T-helper 2 cell treated with Interferon-gamma antibody and Interleukin-4, amounts not matched to agents 100 ng/mL and 5 ng/mL, for 36 hours (primary cell): ENCODE measurements around the gene FHDC1. TPM values are rescaled to one million over a fixed set of nuclear protein-coding genes. Genes with fewer than 3 reads are reported as not detected.

Experiments
- intact Hi-C: fragments of 100-400 bp; cut with micrococcal nuclease; formaldehyde crosslinking; loops from one replicate; pipeline ENCODE4 v1.15.1; 2023
- total RNA-seq: library from RNA; stranded (reverse); gene quantifications from 2 replicates; pipeline ENCODE4 v1.2.3, GENCODE V29; 2022

The FHDC1 gene
- total RNA-seq, 1 donor from 2014 or later: 0.07 TPM

DNA sequence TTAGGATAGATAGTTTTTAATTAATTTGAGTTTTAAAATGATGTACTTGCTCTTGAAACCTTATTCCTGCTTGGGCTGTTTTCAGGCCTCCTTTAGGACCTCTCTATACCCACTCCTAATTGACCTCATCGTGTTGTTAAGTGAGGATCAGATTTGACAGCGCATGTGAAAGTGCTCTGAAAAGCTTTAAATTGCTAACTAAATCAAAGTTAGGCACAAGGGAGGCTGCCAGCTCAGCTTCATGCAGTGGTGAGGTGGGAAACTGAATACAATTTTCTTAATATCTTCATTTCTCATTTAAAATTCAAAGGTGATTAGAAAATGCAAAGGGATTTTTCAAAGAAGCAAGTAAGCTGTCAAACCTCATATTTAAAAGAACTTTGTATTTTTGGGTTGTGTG, 20.0 kb downstream of the FHDC1 start:
- intact Hi-C loops: no loop called here

DNA sequence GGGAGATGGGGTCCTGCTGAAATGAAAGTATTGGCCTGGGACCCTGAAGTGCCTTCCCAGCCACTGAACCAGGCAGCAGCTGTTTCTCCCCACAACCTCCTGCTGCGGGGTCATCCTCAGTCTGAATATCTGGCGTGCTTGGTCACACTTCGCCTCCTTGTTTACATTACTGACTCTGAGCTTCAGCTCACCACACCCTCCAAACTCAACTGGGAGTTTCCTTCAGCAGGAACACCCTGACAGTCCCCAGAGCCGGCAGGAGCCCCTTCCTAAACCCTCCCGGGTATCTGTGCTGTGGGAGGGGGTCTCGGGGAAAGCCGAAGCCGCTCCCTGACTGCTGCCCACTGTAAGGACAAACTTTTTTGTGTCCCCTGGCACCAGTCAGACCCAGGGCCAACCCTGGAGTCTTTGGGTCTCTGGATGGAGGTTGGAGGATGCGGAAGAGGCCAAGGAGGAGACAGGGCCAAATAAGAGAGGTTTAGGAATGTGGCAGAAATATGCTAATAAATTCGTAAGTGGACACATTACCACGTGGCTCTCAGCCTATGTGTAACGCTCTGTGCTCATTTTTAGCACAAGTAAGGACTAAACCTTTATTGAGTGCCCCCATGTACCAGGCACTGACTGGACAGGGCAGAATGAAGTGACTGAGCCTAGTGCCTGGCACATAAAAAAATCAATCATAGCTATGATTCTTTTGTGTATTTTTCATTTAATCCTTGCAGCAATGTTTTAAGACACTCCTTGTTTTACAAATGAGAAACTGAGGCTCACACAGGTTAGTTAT, 20.7 kb downstream of the FHDC1 start:
- intact Hi-C loops: no loop called here

DNA sequence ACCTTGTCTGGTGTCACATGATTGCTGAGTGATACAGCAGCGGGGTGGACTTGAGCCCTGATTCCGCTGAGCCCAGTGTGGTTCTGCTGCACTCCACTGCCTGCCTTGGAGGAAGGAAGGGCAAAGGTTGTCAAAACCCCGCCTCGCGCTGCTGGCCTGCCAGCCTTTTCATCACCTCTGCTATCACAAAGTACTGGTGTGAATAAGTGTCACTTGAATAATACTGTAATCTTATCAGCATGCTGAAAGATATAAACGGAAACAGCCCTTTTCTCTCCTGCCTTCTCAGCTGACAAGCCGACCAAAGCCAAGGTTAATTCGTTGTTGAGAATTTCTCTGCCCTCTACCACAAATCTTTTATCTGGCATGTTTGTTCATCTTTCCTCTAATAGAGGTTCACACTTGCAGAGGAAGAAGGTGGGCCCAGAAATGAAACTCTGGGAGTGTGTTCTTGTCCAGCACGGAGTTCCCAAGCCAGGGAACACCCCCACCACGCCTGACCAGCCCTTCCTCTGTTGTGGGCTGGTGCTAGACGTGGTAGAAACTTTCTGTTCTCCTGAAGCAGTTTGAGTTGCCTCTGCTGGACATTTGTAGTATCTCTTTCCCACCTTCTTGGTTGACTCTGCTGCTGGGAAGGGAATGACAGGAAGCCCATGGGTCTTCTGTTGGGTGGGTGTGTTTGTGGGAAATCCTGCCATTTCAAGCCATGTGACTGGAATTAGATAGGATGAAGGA, 21.5 kb downstream of the FHDC1 start:
- intact Hi-C loops: no loop called here

DNA sequence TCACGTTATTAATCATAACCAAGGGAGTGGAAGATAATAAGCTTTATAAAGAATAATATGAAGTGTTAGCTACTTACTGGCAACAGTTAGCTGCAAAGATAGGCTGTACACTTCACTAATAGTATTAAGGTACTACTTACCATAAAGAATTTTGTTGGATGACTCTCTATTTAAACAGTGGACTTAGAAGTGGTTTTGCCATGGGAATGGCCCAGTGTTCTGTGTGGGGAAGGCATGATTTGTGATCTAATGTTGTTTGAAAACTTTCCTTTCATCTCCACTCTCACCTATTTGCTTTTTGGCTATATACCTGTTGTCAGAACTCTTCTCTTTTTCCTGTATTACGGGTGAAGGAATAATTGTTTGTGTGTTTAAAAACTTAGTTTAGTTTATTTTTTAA, 23.0 kb downstream of the FHDC1 start:
- intact Hi-C loops: no loop called here

GRCh38 chr4:152960082-152960481, 24.0 kb downstream of the FHDC1 start:
- intact Hi-C loops: no loop called here

- intact Hi-C loops: no loop called here
These were observed 25.1 kb downstream of the FHDC1 start for GRCh38 chr4:152961014-152961772.

- intact Hi-C loops: no loop called here
These were observed 25.6 kb downstream of the FHDC1 start for GRCh38 chr4:152961773-152962115.

DNA sequence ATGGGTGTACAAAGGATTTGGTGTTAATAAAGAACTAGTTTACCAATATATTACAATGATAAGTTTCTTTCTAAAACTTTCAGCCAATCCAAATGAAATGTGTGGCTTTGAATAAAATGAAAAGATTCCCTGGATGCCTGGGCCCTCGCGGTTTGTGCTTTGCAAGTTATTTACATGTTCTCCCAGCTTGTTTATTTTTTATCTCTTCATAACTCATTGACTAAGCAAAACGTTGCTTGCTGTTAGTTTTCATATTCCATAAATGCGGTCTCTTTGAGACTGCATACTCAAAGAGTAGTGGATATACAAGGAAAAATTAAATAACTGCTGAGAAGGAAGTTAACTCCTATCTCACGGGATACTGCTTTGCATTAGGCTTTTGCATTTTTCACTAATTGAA, 26.0 kb downstream of the FHDC1 start:
- intact Hi-C loops: no loop called here

DNA sequence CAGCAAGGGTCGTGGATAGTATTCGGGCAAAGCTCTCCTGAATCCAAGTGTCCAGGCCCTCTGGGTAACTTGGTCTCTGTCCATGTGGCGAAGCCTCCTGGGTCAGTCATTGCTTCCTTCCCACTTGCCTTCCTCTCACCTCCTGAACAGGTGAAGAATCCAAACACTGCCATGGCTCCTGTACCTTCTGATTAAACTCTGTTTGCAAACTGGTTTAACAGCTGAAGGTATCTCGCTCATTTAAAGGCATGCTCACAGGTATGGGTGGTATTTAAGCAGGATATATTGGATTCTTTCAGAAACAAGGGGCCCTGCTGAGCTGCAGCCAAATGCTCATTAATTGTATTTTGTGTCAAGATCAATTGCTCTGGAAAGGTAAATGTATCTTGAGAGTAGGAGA, 28.2 kb downstream of the FHDC1 start:
- intact Hi-C loops: no loop called here

DNA sequence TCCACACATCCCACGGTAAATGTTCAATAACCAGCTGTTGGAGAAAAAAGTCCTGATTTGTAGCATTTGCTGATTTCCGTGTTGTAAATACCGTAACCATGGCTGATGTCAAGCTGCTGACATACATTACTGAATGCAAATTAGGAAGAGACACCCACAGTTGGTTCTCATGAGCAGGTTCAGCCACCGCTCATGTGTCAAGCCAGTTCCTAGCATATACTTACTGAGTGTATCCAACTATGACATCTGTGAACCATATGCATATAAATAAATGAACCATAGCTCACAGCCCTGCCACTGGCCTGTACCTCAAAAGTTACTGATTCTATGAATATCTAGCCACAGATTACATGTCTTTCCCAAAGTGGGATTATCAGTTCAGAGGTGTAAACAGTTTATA, 29.5 kb downstream of the FHDC1 start:
- intact Hi-C loops: no loop called here

DNA sequence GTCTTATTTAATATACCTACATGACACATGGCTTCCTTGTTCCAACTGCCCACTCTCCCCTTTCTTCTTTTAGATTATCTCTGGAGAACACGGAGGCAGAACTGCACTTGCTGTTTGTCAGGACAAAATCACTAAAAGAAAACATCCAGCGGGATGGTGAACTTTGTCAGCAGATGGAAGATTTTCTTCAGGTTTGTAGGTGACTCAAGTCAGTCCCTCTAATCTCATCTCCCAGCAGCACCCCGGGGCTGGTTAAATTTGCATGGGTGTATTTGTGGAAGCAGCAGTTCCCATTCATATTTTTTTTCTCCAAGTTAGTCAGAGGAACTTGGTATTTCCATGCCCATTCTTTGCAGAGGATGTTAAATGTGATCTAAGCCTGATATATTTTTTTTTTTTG, 31.8 kb downstream of the FHDC1 start:
- intact Hi-C loops: no loop called here

- intact Hi-C loops: no loop called here
These were observed 32.8 kb downstream of the FHDC1 start for GRCh38 chr4:152968806-152969394.

GRCh38 chr4:152970102-152970820, 34.1 kb downstream of the FHDC1 start:
- intact Hi-C loops: no loop called here

GRCh38 chr4:152971053-152971452, 34.9 kb downstream of the FHDC1 start:
- intact Hi-C loops: no loop called here

- intact Hi-C loops: no loop called here
These were observed 36.9 kb downstream of the FHDC1 start for GRCh38 chr4:152972821-152973628.

DNA sequence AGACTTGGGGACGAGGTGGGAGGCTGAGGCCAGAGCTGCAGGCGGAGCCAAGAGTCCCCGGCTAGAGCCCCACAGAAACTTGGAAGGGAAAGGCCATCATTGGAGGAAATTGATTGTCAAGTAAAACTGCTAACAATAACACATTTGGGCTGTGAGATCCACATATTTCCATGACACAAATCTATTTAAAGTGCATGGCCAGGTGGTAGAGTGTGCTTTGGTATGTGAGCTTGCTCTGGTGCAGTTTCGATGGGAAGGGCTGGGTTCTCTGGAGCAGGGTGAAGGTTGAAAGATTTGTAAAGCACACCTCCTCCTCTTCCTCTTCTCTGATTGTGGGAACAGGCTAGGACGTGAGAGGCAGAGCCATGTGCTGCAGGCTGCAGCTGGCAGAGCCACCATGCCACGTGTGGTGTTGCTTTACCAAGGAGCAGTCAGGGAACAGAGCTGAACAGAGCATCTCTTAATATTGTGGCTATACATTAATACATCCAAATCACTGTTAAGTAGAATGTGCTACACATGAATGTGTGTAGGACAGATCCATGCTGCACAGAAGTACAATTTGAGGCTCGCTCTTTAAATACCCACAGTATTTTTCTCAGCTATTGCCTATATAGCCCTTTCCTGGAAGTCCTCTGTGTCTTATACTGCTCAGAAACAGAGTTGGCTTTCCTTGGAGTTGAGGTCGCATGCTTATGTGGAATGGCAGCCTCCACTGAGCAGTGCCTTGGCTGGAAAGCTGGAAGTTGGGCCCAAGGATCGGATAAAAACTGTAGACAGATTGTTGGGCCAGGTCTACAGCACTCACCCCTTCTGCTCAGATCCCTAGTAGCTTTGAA, 37.7 kb downstream of the FHDC1 start:
- intact Hi-C loops: no loop called here

DNA sequence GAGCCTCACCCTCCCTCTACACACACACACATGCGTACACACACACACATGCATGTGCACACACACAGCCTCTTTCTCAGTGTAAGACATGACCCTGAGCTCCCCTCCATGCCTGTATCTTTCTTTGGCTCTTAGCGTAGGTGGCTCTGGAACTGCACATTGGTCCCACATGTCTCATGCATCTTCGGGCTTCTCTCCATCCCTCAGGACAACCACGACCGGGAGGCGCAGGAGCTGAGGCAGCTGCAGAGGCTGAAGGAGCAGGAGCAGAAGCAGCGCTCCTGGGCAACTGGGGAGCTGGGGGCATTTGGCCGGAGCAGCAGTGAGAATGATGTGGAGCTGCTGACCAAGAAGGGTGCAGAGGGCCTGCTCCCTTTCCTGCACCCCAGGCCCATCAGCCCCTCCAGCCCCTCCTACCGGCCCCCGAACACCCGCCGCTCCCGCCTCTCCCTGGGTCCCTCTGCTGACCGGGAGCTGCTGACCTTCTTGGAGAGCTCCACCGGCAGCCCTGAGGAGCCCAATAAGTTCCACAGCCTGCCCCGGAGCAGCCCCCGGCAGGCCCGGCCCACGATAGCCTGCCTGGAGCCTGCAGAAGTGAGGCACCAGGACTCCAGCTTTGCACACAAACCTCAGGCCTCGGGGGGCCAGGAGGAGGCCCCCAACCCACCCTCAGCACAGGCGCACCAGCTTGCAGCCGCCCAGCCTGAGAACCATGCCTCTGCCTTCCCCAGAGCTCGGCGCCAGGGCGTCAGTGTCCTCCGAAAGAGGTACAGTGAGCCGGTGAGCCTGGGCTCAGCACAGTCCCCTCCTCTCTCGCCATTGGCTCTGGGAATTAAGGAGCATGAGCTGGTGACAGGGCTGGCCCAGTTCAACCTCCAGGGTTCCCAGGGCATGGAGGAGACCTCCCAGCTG, 38.6 kb downstream of the FHDC1 start:
- intact Hi-C loops: no loop called here
